H1 (cell line): ENCODE measurements around the gene KCTD20. TPM values are rescaled to one million over a fixed set of nuclear protein-coding genes. Genes with fewer than 3 reads are reported as not detected.

Experiments used
- EP300 ChIP-seq, 2 experiments: IDR thresholded peaks; 1 replicate in 1 of 2; 2 replicates in 1 of 2; pipeline ENCODE4 v1.6.1; 2011 to 2012; ENCODE audit warnings: low read depth in 2 of 2, low read length in 2 of 2, mild to moderate bottlenecking in 2 of 2, borderline replicate concordance in 1 of 2, inconsistent platforms in 1 of 2, moderate library complexity in 1 of 2
- polyA plus RNA-seq, 7 experiments: library from polyadenylated mRNA; depleted of rRNA in 3 of 7; stranded (reverse) in 5 of 7; unstranded in 2 of 7; fragments of >200 nt in 5 of 7; fragments of 200-250 nt in 2 of 7; gene quantifications; 1 replicate in 5 of 7; 2 replicates in 1 of 7; 4 replicates in 1 of 7; pipeline versions ENCODE4 v1.2.1 to v1.2.3, GENCODE V29; 2011 to 2013; ENCODE audit warnings: missing spikeins in 2 of 7, mixed read lengths in 2 of 7
- total RNA-seq: library from RNA; stranded (reverse); fragmentation: NEBNext Ultra II Directional; extraction: Animal tissue kit (Norgen Biotek cat#: 25700); gene quantifications from 2 replicates; pipeline ENCODE4 v1.2.1, GENCODE V29; 2021

KCTD20 gene
- total and polyA plus RNA-seq, 2 of the 8 experiments (the other 6 are each of a cell fraction or from before 2014, with no cell fraction given): 10.1 to 26.2 TPM

GRCh38 chr6:36504982-36505381, 62.2 kb downstream of the KCTD20 start (continued):
- TF ChIP-seq EP300 (IDR thresholded peaks at IDR 0.05; ENCODE audit: borderline replicate concordance in 1 of 2, low read depth in 2 of 2, low read length in 2 of 2): no peak
